SK-N-SH (cell line): Measurements from ENCODE around the gene MS4A14.

Experiments used
- CHD2 ChIP-seq: fragments of 150-350 bp; IDR thresholded peaks from 2 replicates; pipeline ENCODE4 v1.6.1; 2018; ENCODE audit warnings: low read length; ENCODE audit not compliant: partially characterized antibody
- GABPA ChIP-seq: IDR thresholded peaks from 2 replicates; pipeline ENCODE4 v1.4.0; 2012; ENCODE audit warnings: low read depth, mild to moderate bottlenecking
- MEF2A ChIP-seq: IDR thresholded peaks from 2 replicates; pipeline ENCODE4 v1.4.0; 2012; ENCODE audit warnings: low read depth, borderline replicate concordance
- NFIC ChIP-seq: IDR thresholded peaks from 2 replicates; pipeline ENCODE4 v1.4.0; 2012; ENCODE audit warnings: borderline replicate concordance
- POLR2AphosphoS5 ChIP-seq: IDR thresholded peaks from 2 replicates; pipeline ENCODE4 v1.6.1; 2012; ENCODE audit warnings: low read depth, low read length
- RFX5 ChIP-seq: IDR thresholded peaks from 2 replicates; pipeline ENCODE4 v1.6.1; 2012; ENCODE audit warnings: mild to moderate bottlenecking, improper control_type of control experiment, low read length
- TCF12 ChIP-seq: IDR thresholded peaks from 2 replicates; pipeline ENCODE4 v1.4.0; 2012
- TF ChIP-seq, protein P1 (sequence below): fragments of 200-600 bp; sonication (generic); IDR thresholded peaks from 2 replicates; pipeline ENCODE4 v1.6.1; 2017; ENCODE audit warnings: antibody characterized with exemption, mild to moderate bottlenecking, moderate library complexity
- TF ChIP-seq, protein P2 (sequence below): IDR thresholded peaks from 2 replicates; pipeline ENCODE4 v1.6.1; 2012; ENCODE audit warnings: mild to moderate bottlenecking, low read depth, low read length, moderate library complexity
- TF ChIP-seq, protein P3 (sequence below): fragments of 150-350 bp; IDR thresholded peaks from 2 replicates; pipeline ENCODE4 v1.6.1; 2017; ENCODE audit warnings: antibody characterized with exemption, low read length, low read depth, borderline replicate concordance

DNA sequence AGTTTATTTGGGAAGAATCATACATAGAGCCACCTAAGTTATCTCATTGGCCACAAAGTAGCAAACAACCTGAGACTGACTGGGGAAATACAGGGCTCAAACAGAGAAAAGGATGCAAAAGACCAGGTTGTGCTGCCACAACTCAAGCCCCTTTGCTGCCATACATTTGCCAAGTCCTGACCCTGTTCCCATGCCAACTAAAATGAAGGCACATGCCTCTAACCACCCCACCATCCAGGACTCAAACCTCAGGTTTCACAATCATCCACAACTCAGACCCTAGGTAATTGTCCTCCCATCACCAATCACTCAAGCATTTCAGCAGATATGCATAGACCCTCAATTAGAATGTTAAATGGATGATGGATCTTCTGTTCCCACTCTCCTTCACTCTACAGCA, 58.0 kb downstream of the MS4A14 start:
- TF ChIP-seq, protein P1, sequence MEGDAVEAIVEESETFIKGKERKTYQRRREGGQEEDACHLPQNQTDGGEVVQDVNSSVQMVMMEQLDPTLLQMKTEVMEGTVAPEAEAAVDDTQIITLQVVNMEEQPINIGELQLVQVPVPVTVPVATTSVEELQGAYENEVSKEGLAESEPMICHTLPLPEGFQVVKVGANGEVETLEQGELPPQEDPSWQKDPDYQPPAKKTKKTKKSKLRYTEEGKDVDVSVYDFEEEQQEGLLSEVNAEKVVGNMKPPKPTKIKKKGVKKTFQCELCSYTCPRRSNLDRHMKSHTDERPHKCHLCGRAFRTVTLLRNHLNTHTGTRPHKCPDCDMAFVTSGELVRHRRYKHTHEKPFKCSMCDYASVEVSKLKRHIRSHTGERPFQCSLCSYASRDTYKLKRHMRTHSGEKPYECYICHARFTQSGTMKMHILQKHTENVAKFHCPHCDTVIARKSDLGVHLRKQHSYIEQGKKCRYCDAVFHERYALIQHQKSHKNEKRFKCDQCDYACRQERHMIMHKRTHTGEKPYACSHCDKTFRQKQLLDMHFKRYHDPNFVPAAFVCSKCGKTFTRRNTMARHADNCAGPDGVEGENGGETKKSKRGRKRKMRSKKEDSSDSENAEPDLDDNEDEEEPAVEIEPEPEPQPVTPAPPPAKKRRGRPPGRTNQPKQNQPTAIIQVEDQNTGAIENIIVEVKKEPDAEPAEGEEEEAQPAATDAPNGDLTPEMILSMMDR = no peak
- TF ChIP-seq MEF2A (no peak), NFIC (no peak), CHD2 (no peak), RFX5 (no peak), POLR2AphosphoS5 (no peak), GABPA (no peak), TCF12 (no peak)
- TF ChIP-seq, protein P2, sequence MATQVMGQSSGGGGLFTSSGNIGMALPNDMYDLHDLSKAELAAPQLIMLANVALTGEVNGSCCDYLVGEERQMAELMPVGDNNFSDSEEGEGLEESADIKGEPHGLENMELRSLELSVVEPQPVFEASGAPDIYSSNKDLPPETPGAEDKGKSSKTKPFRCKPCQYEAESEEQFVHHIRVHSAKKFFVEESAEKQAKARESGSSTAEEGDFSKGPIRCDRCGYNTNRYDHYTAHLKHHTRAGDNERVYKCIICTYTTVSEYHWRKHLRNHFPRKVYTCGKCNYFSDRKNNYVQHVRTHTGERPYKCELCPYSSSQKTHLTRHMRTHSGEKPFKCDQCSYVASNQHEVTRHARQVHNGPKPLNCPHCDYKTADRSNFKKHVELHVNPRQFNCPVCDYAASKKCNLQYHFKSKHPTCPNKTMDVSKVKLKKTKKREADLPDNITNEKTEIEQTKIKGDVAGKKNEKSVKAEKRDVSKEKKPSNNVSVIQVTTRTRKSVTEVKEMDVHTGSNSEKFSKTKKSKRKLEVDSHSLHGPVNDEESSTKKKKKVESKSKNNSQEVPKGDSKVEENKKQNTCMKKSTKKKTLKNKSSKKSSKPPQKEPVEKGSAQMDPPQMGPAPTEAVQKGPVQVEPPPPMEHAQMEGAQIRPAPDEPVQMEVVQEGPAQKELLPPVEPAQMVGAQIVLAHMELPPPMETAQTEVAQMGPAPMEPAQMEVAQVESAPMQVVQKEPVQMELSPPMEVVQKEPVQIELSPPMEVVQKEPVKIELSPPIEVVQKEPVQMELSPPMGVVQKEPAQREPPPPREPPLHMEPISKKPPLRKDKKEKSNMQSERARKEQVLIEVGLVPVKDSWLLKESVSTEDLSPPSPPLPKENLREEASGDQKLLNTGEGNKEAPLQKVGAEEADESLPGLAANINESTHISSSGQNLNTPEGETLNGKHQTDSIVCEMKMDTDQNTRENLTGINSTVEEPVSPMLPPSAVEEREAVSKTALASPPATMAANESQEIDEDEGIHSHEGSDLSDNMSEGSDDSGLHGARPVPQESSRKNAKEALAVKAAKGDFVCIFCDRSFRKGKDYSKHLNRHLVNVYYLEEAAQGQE = no peak
- TF ChIP-seq, protein P3, sequence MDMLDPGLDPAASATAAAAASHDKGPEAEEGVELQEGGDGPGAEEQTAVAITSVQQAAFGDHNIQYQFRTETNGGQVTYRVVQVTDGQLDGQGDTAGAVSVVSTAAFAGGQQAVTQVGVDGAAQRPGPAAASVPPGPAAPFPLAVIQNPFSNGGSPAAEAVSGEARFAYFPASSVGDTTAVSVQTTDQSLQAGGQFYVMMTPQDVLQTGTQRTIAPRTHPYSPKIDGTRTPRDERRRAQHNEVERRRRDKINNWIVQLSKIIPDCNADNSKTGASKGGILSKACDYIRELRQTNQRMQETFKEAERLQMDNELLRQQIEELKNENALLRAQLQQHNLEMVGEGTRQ = no peak
